Naive thymus-derived CD8-positive, alpha-beta T cell (primary cell): ENCODE data around the gene SH2B2. TPM values are rescaled to one million over a fixed set of nuclear protein-coding genes. Genes with fewer than 3 reads are reported as not detected.
A peak's percentile ranks its signal among the peaks of the same experiment; 100 is the strongest.

Source experiments
- ATAC-seq, 2 donors: fragments of 150-1000 bp; cut with Tn5 transposase in 1 of 2; sonication (Bioruptor Pico), chemical (Tn5 transposase) in 1 of 2; 1 replicate in 1 of 2; 2 replicates in 1 of 2; pipeline ENCODE4 v1.10.0; 2021; ENCODE audit warnings: mild to moderate bottlenecking in 2 of 2, moderate library complexity in 2 of 2
- POLR2A ChIA-PET: fragments of 350-600 bp; sonication (Branson Sonifier 250); formaldehyde crosslinking; loops from one replicate; lab custom pipeline; 2021; ENCODE audit warnings: antibody characterized with exemption; lab: Charles Lee
- DNase-seq, 10 donors: peaks; one replicate each; pipeline versions ENCODE4 v3.0.0 to v3.0.0-alpha.2; 2020 to 2022
- H3K27ac Mint-ChIP-seq, 10 donors: one replicate each; pipeline ENCODE4 v1.8.0; 2020 to 2022; ENCODE audit warnings: mild to moderate bottlenecking in 10 of 10, mixed read lengths in 10 of 10, moderate library complexity in 4 of 10, inconsistent platforms in 1 of 10
- H3K27me3 Mint-ChIP-seq, 5 donors: one replicate each; pipeline ENCODE4 v1.8.0; 2021 to 2022; ENCODE audit warnings: mixed read lengths in 5 of 5
- H3K36me3 Mint-ChIP-seq, 3 donors: one replicate each; pipeline ENCODE4 v1.8.0; 2020 to 2022; ENCODE audit warnings: mixed read lengths in 3 of 3, mild to moderate bottlenecking in 2 of 3, inconsistent platforms in 1 of 3
- H3K4me1 Mint-ChIP-seq, 4 donors: one replicate each; pipeline ENCODE4 v1.8.0; 2021 to 2022; ENCODE audit warnings: mixed read lengths in 4 of 4
- H3K4me3 Mint-ChIP-seq, 10 donors: one replicate each; pipeline ENCODE4 v1.8.0; 2020 to 2022; ENCODE audit warnings: mild to moderate bottlenecking in 10 of 10, mixed read lengths in 10 of 10, moderate library complexity in 6 of 10, inconsistent platforms in 1 of 10
- H3K9me3 Mint-ChIP-seq, 9 donors: one replicate each; pipeline ENCODE4 v1.8.0; 2020 to 2022; ENCODE audit warnings: mixed read lengths in 9 of 9, mild to moderate bottlenecking in 3 of 9, inconsistent platforms in 1 of 9, moderate library complexity in 1 of 9
- polyA plus RNA-seq, 3 donors: library from polyadenylated mRNA; unstranded; fragments of 300-500 nt; fragmentation: Illumina TruSeq; gene quantifications; one replicate each; pipeline ENCODE4 v1.2.3, GENCODE V29; 2021
- total RNA-seq, 8 experiments: library from RNA in 2 of 8; stranded (reverse) in 2 of 8; gene quantifications; one replicate each; pipeline ENCODE4 v1.2.3 and lab custom pipeline; 2021 to 2026

Gene SH2B2
- total and polyA plus RNA-seq, 5 experiments from 2014 or later, result 0.17 to 3.8 (median 1.5) TPM; not detected in 1

DNA sequence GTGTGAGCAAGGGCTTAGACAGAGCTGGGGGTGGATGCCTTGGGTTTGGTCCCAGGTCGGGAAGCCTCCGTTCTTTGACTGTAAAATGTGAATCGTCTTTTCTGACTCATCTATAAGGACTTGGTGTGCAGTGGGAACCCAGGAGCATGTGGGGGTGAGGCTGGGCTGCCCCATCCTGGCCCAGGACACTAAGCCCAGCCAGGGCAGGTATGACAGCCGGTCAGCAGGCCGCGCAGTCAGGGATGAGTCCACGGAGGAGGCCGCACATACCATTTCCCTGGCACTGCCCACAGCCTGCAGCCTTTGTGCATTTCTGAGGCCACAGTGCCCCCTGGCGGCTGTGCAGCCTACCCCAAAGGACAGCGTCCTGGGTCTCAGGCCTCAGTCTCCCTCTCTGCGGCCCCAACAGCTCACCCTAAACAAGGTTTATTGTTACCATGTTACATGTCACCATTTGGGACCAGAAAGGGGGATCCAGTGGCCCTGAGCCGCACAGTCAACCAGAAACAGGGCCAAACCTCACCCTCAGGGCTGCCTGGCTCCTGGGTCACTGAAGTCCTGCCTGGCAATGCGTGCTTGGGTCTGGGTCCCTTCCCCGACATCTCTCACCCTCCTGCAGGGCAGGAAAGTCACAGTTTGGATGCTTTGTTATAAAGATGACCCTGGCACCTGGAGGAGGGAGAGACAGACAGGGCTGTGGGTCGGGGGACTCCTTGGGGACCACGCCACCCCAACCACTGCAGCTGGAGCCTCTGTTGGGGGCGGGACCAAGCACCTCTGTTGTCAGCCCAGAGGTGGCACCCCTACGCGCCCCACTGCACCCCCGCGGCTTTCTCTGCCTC is 14.4 kb upstream of the SH2B2 start:
- Mint-ChIP-seq H3K9me3 (no peaks in the 10 kb centered on the region), H3K4me3 (no peak overlapping the region), H3K27me3 (no peaks in the 10 kb centered on the region), H3K36me3 (no peaks in the 10 kb centered on the region), H3K27ac (peak overlapping the region in 1 of 10 donors; percentile 29), H3K4me1 (peaks cover 0 to 3% (median under 1%) of the 10 kb centered on the region in 4 donors)
- POLR2A ChIA-PET, result interaction anchor here (0.6 to 1.1 kb wide), 2 partner anchors 9 to 12 kb away, joined by 3 to 5 read pairs; no protein-coding TSS in a partner anchor
- DNase-seq (peak; percentile 47 to 87 (median 70)), ATAC-seq (peak; percentile 75 to 89)

DNA sequence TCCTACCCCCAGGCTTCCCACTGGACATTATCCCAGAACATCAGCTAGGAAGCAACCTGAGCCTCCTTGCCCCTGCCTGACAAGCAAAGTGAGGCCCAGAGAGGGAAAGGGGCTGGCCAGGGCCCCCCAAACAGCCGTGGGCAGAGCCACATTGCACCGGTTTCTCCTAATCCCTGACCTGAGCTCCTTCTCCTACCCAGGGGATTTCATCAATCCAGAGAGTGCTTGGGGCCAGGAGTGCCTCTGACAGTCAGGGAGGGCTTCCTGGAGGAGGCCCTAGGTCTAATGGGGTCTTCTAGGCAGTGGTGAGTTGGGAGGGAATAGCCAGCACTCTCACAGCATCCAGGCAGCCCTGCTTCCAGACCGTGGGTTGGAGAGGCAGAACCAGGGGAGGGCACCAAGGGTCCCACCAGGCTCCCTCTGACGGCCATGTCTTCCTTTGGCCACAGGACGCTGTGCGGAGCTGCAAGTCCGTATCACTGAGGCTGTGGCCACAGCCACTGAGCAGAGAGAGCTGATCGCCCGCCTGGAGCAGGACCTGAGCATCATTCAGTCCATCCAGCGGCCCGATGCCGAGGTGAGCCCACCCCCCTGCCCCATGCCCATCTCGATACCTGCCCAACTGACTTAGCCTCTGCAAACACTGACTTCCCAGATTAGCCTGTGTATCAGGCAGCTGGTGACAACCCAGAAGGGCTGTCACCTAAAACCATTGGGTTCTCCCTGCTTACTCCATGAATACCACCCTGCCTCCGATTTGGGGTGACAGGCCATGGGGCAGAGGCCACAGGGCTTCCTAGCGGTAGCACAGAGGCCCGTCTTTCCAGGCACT is 13.5 kb upstream of the SH2B2 start:
- no peak for DNase-seq
- Mint-ChIP-seq H3K9me3 (no peaks in the 10 kb centered on the region), H3K4me1 (peaks cover 0 to 3% (median under 1%) of the 10 kb centered on the region in 4 donors), H3K27me3 (no peaks in the 10 kb centered on the region), H3K36me3 (no peaks in the 10 kb centered on the region), H3K27ac (no peak overlapping the region), H3K4me3 (no peak overlapping the region)
- ATAC-seq, result no peak
- POLR2A ChIA-PET, result interaction anchor here (1.1 kb wide), 1 partner anchor 8 kb away, joined by 3 read pairs; no protein-coding TSS in a partner anchor

DNA sequence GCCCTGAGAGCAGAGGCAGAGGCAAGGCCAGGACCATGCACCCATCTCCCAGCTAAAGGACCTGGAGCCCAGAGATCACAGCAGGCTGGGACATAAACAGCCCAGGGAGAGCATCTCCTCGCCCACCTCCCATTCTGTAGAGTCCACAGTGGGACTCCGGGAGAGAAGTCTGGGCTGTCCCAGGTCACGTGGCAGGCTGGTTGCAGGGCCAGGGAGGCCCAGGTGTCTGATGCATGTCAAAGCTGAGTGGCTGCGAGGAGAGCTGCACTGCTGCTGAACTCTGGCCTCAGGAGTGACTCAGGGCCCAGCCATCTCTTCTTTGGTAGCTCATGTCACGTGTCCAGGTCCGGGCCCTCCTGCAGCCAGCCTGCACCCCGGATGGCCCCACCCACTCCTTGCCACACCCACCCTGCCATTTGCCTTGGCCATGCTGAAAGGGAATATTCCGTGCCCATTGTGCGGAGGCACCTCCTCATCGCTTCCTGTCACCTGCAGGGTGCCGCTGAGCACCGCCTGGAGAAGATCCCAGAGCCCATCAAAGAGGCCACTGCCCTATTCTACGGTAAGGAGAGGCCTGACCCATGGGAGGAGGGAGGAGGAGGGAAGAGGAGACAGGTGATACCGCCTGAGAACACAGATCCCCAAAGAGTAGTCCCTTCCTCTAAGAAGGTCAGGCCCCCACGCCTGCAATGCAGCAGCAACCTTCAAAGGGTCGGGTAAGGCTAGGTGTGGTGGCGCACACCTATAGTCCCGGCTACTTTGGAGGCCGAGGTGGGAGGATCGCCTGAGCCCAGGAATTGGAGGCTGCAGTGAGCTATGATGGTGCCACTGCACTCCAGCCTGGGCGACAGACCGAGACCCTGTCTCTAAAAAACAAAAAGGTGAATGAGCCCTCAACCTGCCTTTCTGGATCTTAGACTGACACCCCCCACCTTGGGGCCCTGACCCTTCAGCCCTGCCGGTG is 12.6 kb upstream of the SH2B2 start:
- DNase-seq (no peak), ATAC-seq (no peak)
- H3K27ac Mint-ChIP-seq, result no peak overlapping the region
- no peaks in the 10 kb centered on the region for H3K36me3 Mint-ChIP-seq
- POLR2A ChIA-PET, result no interaction called here
- H3K9me3 Mint-ChIP-seq, result no peaks in the 10 kb centered on the region
- H3K4me3 Mint-ChIP-seq, result no peak overlapping the region
- peaks cover 0 to 3% (median under 1%) of the 10 kb centered on the region in 4 donors for H3K4me1 Mint-ChIP-seq
- no peaks in the 10 kb centered on the region for H3K27me3 Mint-ChIP-seq

DNA sequence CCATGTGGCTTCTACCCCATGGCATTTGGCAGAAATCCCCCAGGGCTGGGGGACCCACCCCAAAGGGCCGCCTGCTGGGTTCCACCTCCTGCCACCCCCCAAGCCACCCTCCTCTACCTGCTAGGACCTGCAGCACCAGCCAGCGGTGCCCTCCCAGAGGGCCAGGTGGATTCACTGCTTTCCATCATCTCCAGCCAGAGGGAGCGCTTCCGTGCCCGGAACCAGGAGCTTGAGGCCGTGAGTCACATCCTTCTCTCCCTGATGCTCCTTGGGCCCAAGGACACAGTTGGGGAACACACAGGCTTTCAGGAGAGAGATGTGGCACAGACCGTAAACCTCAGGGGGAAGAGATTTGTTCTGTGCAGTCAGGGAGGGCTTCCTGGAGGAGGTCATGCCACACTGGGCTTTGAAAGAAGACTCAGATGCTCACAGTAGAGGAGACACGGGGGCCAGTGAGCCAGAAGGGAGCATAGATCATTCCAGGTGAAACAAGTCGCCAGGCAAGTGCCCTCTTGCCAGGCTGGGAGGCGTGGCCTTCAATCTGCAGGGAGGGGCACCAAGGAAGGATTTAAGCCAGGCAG is 11.5 kb upstream of the SH2B2 start:
- no peaks in the 10 kb centered on the region for H3K27me3 Mint-ChIP-seq
- H3K4me1 Mint-ChIP-seq, result peaks cover 4 to 9% (median 6%) of the 10 kb centered on the region in 4 donors
- POLR2A ChIA-PET, result interaction anchor here (0.5 to 0.7 kb wide), 3 partner anchors 9 to 795 kb away, joined by 3 to 5 read pairs (median 3); no protein-coding TSS in a partner anchor
- no peaks in the 10 kb centered on the region for H3K36me3 Mint-ChIP-seq
- ATAC-seq (no peak), DNase-seq (no peak)
- no peak overlapping the region for H3K27ac Mint-ChIP-seq
- no peak overlapping the region for H3K4me3 Mint-ChIP-seq
- no peaks in the 10 kb centered on the region for H3K9me3 Mint-ChIP-seq

DNA sequence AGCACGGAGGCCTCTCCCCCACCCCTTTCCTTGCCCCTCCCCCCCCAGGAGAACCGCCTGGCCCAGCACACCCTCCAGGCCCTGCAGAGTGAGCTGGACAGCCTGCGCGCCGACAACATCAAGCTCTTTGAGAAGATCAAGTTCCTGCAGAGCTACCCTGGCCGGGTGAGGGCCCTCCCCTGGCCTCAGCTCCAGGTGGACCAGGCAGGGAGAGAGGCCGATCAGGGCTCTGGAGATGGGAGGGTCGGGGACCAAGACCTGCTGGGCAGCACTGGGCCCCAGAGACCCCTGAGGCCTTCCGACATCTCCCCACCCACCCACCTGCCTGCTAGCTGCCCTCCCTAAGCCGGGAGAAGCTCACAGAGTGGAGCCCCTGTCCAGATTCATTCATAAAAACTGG is 8.8 kb upstream of the SH2B2 start:
- H3K36me3 Mint-ChIP-seq, result no peaks in the 10 kb centered on the region
- H3K4me3 Mint-ChIP-seq, result no peak overlapping the region
- POLR2A ChIA-PET, result no interaction called here
- H3K4me1 Mint-ChIP-seq, result peaks cover 3 to 9% (median 6%) of the 10 kb centered on the region in 4 donors
- DNase-seq (no peak), ATAC-seq (no peak)
- no peaks in the 10 kb centered on the region for H3K27me3 Mint-ChIP-seq
- no peaks in the 10 kb centered on the region for H3K9me3 Mint-ChIP-seq
- no peak overlapping the region for H3K27ac Mint-ChIP-seq

DNA sequence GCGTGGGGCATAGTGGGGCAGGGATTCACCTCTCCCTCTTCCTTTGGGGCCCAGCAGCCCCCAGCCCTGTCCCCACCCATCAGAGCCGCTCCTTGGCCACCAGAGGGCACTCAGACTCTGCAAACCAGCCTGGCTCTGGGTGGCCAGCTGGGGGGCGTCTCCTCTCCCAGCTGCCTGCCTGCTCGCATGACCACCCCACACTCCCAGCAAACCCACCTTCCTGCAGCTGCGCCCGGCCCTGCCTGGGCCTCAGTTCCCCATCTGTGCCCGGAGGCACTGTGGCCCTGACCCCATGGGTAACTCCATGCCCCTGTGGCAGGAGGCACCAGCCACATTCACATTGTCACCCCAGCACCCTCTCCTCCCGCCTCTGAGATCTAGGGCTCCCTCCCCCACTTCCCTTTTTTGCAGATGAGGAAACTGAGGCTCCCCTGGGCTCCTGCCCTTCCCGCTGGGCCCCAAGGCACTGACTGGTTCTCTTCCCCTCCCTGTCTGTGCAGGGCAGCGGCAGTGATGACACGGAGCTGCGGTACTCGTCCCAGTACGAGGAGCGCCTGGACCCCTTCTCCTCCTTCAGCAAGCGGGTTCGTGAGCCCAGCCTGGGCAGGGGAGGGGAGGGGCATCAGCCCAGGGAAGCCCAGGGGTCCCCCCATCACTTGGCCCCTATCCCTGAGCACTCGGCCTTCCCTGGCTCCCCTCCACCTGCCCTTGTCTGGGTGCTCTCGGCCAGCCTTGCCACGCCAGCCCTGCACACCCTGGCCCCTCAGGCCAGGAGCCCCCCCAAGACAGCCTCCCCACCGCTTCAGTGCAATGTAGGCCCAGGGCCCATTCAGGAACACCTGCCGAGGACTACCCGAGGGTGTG is 6.9 kb upstream of the SH2B2 start:
- Mint-ChIP-seq H3K27ac (peak overlapping the region in 2 of 10 donors; percentile 37 to 56), H3K9me3 (no peaks in the 10 kb centered on the region), H3K36me3 (no peaks in the 10 kb centered on the region), H3K4me1 (peaks cover 7 to 17% (median 11%) of the 10 kb centered on the region in 4 donors), H3K4me3 (no peak overlapping the region), H3K27me3 (no peaks in the 10 kb centered on the region)
- POLR2A ChIA-PET, result interaction anchor here (1.2 kb wide), 1 partner anchor 10 kb away, joined by 3 read pairs; no protein-coding TSS in a partner anchor
- ATAC-seq (peak; percentile 85 to 97), DNase-seq (peak; percentile 45 to 77 (median 58))

DNA sequence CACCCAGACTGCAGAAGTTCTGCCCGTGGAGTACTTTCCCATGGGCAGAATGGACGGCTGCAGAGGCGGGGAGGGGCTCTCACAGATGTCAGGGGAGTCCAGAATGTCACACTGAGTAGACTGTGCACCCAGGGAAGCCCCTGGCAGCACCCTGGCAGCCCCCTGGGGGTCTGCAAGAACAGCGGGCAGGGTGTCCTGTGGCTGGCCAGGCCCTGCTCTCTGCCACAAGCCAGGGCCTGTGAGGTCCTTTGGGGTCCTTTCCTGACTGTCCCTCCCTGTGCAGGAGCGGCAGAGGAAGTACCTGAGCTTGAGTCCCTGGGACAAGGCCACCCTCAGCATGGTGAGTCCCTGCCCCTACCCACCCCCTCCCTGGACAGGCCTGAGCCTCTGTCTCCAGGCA is 6.1 kb upstream of the SH2B2 start:
- Mint-ChIP-seq H3K4me3 (no peak overlapping the region), H3K9me3 (no peaks in the 10 kb centered on the region), H3K27me3 (no peaks in the 10 kb centered on the region), H3K27ac (no peak overlapping the region), H3K4me1 (peaks cover 15 to 24% (median 18%) of the 10 kb centered on the region in 4 donors), H3K36me3 (no peaks in the 10 kb centered on the region)
- DNase-seq (no peak), ATAC-seq (no peak)
- POLR2A ChIA-PET, result interaction anchor here (1.2 kb wide), 1 partner anchor 9 kb away, joined by 3 read pairs; no protein-coding TSS in a partner anchor

DNA sequence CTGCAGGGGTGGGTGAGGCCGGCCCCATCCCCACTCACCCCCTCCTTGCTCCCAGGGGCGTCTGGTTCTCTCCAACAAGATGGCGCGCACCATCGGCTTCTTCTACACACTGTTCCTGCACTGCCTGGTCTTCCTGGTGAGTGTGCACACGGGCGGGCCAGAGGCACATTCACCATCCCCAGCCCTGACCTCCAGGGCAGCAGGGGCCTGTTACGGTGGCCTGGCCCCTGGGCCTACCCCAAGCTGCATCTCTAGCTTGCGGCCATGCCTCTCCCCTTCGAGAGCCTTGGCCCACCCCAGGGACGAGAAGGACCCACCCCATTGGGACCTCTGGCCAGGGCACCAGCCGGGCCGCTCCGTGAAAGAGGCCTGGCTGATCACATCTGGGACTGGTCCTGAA is 4.9 kb upstream of the SH2B2 start:
- H3K4me1 Mint-ChIP-seq, result peaks cover 16 to 25% (median 20%) of the 10 kb centered on the region in 4 donors
- peak overlapping the region in 2 of 10 donors; percentile 2 to 63 for H3K27ac Mint-ChIP-seq
- H3K9me3 Mint-ChIP-seq, result no peaks in the 10 kb centered on the region
- POLR2A ChIA-PET, result interaction anchor here (0.6 to 0.9 kb wide), 2 partner anchors 9 to 693 kb away, joined by 3 to 5 read pairs; no protein-coding TSS in a partner anchor
- DNase-seq (no peak), ATAC-seq (no peak)
- no peak overlapping the region for H3K4me3 Mint-ChIP-seq
- H3K27me3 Mint-ChIP-seq, result no peaks in the 10 kb centered on the region
- no peaks in the 10 kb centered on the region for H3K36me3 Mint-ChIP-seq

DNA sequence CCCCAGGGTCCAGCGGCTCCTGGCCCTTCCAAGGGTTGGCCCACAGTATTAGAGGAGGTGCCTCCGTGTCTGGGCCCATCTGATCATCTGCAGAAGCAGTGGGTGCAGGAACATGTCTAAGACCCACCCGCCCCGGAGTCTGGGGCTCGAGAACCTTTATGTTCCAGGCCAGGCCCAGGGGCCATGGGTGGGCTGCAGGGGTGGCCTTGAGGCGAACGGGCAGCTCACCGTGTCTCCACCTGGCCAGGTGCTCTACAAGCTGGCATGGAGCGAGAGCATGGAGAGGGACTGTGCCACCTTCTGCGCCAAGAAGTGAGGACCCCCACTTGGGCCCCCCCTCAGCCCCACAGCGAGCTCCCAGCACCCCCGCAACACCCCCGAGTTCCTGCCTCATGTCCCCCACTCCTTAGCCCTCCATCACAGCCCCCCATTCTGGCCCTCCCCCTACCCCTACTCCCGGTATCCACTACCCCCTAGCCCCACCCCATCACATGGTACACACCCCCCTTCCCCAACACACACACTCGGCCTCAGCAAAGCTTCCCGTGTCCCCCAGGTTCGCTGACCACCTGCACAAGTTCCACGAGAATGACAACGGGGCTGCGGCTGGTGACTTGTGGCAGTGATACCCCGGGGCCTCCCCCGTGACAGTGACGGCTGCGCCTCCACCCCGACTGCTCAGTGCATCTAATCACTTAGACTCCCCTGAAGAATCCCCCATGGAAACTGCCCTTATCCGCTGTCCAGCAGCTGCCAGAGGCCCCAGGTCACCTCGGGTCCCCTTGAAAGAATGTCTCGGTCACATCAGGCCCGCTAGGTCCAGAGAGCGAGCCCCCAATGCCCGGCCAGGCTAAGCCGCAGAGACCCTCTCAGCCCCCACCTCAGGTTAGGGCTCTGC is 4.0 kb upstream of the SH2B2 start:
- H3K27ac Mint-ChIP-seq, result peak overlapping the region in 2 of 10 donors; percentile 5 to 61
- DNase-seq, result no peak
- H3K27me3 Mint-ChIP-seq, result no peaks in the 10 kb centered on the region
- POLR2A ChIA-PET, result interaction anchor here (0.6 kb wide), 2 partner anchors 111 to 694 kb away, joined by 3 to 5 read pairs; no protein-coding TSS in a partner anchor
- peaks cover 16 to 25% (median 20%) of the 10 kb centered on the region in 4 donors for H3K4me1 Mint-ChIP-seq
- H3K4me3 Mint-ChIP-seq, result peak overlapping the region in 1 of 10 donors; percentile 20
- H3K9me3 Mint-ChIP-seq, result no peaks in the 10 kb centered on the region
- no peak for ATAC-seq
- H3K36me3 Mint-ChIP-seq, result no peaks in the 10 kb centered on the region
